HepG2 (cell line): Measurements from ENCODE around the gene ZNF554. TPM values are rescaled to one million over a fixed set of nuclear protein-coding genes. Genes with fewer than 3 reads are reported as not detected.

Experiments
- ATAC-seq: fragments of 200-7000 bp; cut with Tn5 transposase; 3 replicates; pipeline ENCODE4 v1.9.1; 2020; ENCODE audit warnings: mild to moderate bottlenecking, moderate library complexity
- BruUV-seq: library from RNA; stranded (reverse); fragments of 400-500 nt; replicated peaks from 2 replicates; lab custom pipeline; 2021; lab: Mats Ljungman, UMichigan
- CTCF ChIA-PET: fragments of 300-600 bp; formaldehyde crosslinking; extraction: SDS; loops from one replicate; lab custom pipeline; 2021; ENCODE audit warnings: low total read pairs, inconsistent platforms, low intra/inter-chr PET ratio; lab: Yijun Ruan, JAX
- POLR2A ChIA-PET: fragments of 350-600 bp; sonication (Branson Sonifier 250); formaldehyde crosslinking; loops from one replicate; lab custom pipeline; 2020; ENCODE audit warnings: antibody characterized with exemption, inconsistent platforms; lab: Yijun Ruan, JAX
- DNase-seq: peaks from one replicate; pipeline ENCODE4 v3.0.0-alpha.2; 2015; ENCODE audit warnings: low spot score
- FAIRE-seq: peaks from 3 replicates; lab custom pipeline; 2011; peaks lifted over from hg19 to GRCh38; lab: Jason Lieb, UNC
- H2AFZ ChIP-seq: one replicate; pipeline ENCODE4 v1.6.1; 2011; ENCODE audit warnings: low read length, inconsistent platforms
- H3K27ac ChIP-seq: fragments of 300-600 bp; 3 replicates; pipeline ENCODE4 v1.8.0; 2011; ENCODE audit warnings: mixed run types, mild to moderate bottlenecking, mixed read lengths, low read length, inconsistent platforms; ENCODE audit not compliant: insufficient read depth; ENCODE audit errors: extremely low read length
- H3K27me3 ChIP-seq, 2 experiments: fragments of 200-600 bp in 1 of 2; 2 replicates in 1 of 2; 3 replicates in 1 of 2; pipeline versions ENCODE4 v1.6.0 to v1.8.0; 2011; ENCODE audit warnings: low read length in 2 of 2, mild to moderate bottlenecking in 2 of 2, moderate library complexity in 2 of 2, inconsistent platforms in 1 of 2; ENCODE audit not compliant: insufficient read depth in 2 of 2, control insufficient read depth in 1 of 2
- H3K36me3 ChIP-seq, 2 experiments: fragments of 200-600 bp in 1 of 2; replicated peaks in 1 of 2; 2 replicates in 1 of 2; 3 replicates in 1 of 2; pipeline versions ENCODE4 v1.5.1 to v1.8.0; 2011; ENCODE audit warnings: low read length in 2 of 2, inconsistent platforms in 1 of 2; ENCODE audit not compliant: insufficient read depth in 2 of 2, control insufficient read depth in 1 of 2
- H3K4me1 ChIP-seq: 2 replicates; pipeline ENCODE4 v1.5.1; 2012; ENCODE audit warnings: low read length, inconsistent platforms; ENCODE audit not compliant: insufficient read depth
- H3K4me2 ChIP-seq: 2 replicates; pipeline ENCODE4 v1.6.0; 2011; ENCODE audit warnings: low read depth, low read length, inconsistent platforms
- H3K4me3 ChIP-seq, 3 experiments: fragments of 200-600 bp in 1 of 3; sonication (generic), shearing (Covaris generic) in 1 of 3; replicated peaks in 1 of 3; 2 replicates each; pipeline ENCODE4 v1.5.1; 2011 to 2016; ENCODE audit warnings: low read length in 3 of 3, inconsistent platforms in 2 of 3, low read depth in 2 of 3, mild to moderate bottlenecking in 2 of 3, control low read depth in 1 of 3, mixed read lengths in 1 of 3; ENCODE audit not compliant: insufficient read depth in 1 of 3
- H3K79me2 ChIP-seq: one replicate; pipeline ENCODE4 v1.6.1; 2011; ENCODE audit warnings: low read length, inconsistent platforms; ENCODE audit not compliant: insufficient read depth
- H3K9ac ChIP-seq: 2 replicates; pipeline ENCODE4 v1.6.0; 2011; ENCODE audit warnings: mild to moderate bottlenecking, low read depth, low read length, inconsistent platforms; ENCODE audit not compliant: insufficient read depth
- H3K9me3 ChIP-seq: 2 replicates; pipeline ENCODE4 v1.5.1; 2012; ENCODE audit warnings: mild to moderate bottlenecking, low read length
- H4K20me1 ChIP-seq: 2 replicates; pipeline ENCODE4 v1.6.0; 2011; ENCODE audit warnings: inconsistent platforms, mild to moderate bottlenecking, low read length, moderate library complexity; ENCODE audit not compliant: insufficient read depth
- AGO1 ChIP-seq: fragments of 200-400 bp; formaldehyde crosslinking; IDR thresholded peaks from 2 replicates; pipeline ENCODE4 v1.6.1; 2017; ENCODE audit warnings: mild to moderate bottlenecking, low read depth, low read length, moderate library complexity; ENCODE audit not compliant: poor library complexity, severe bottlenecking
- AGO2 ChIP-seq: fragments of 200-400 bp; formaldehyde crosslinking; optimal IDR thresholded peaks from 2 replicates; pipeline ENCODE3; 2017; ENCODE audit warnings: mild to moderate bottlenecking, low read depth, low read length, moderate library complexity
- CHCHD3 ChIP-seq: sonication (generic); formaldehyde crosslinking; IDR thresholded peaks from 2 replicates; pipeline ENCODE4 v1.8.0; 2022; ENCODE audit warnings: mild to moderate bottlenecking, missing genetic modification reagents, moderate library complexity
- CHD4 ChIP-seq: fragments of 200-600 bp; sonication (generic); IDR thresholded peaks from 2 replicates; pipeline ENCODE4 v1.7.0; 2017; ENCODE audit warnings: mild to moderate bottlenecking, low read length, borderline replicate concordance
- KAT8 ChIP-seq: IDR thresholded peaks from 2 replicates; pipeline ENCODE4 v1.6.1; 2016; ENCODE audit warnings: missing genetic modification reagents, missing compliant biosample characterization
- RBM22 ChIP-seq: fragments of 200-400 bp; formaldehyde crosslinking; optimal IDR thresholded peaks from 2 replicates; pipeline ENCODE3; 2017; ENCODE audit warnings: mild to moderate bottlenecking, low read length, moderate library complexity
- SAP130 ChIP-seq: IDR thresholded peaks from 2 replicates; pipeline ENCODE4 v1.6.1; 2016; ENCODE audit warnings: low read depth
- ZNF326 ChIP-seq: sonication (generic); formaldehyde crosslinking; IDR thresholded peaks from 2 replicates; pipeline ENCODE4 v1.4.0; 2020; ENCODE audit warnings: missing genetic modification reagents, borderline replicate concordance
- ZNF839 ChIP-seq: sonication (generic); formaldehyde crosslinking; IDR thresholded peaks from 2 replicates; pipeline ENCODE4 v1.4.0; 2020; ENCODE audit warnings: missing genetic modification reagents, mild to moderate bottlenecking, borderline replicate concordance
- ZSCAN20 ChIP-seq: sonication (generic); formaldehyde crosslinking; IDR thresholded peaks from 2 replicates; pipeline ENCODE4 v1.4.0; 2020; ENCODE audit warnings: missing genetic modification reagents, mild to moderate bottlenecking, borderline replicate concordance
- WGBS: methylation state at CpG from one replicate; pipeline ENCODE4 v1.1.6; 2017; ENCODE audit warnings: low lambda C conversion rate; 5-methylcytosine and 5-hydroxymethylcytosine counted together
- in situ Hi-C: cut with HindIII; loops from 2 replicates; pipeline ENCODE4 v1.10.0; 2017; ENCODE audit warnings: low pct_unique_long_range_greater_than_20kb; ENCODE audit not compliant: extremely low pct_ligation_motif_present
- intact Hi-C: fragments of 100-400 bp; cut with micrococcal nuclease; formaldehyde crosslinking; loops from one replicate; pipeline ENCODE4 v1.10.0; 2022; ENCODE audit not compliant: unreplicated experiment
- polyA plus RNA-seq, 8 experiments: library from polyadenylated mRNA; depleted of rRNA in 3 of 8; stranded (reverse) in 7 of 8; unstranded in 1 of 8; fragments of >200 nt; fragmentation: Illumina TruSeq in 4 of 8; extraction: Trizol in 4 of 8; gene quantifications; 2 replicates each; pipeline versions ENCODE4 v1.2.1 to v1.2.3, GENCODE V29; 2011 to 2016; ENCODE audit warnings: low read depth in 4 of 8, missing spikeins in 1 of 8, mixed read lengths in 1 of 8; ENCODE audit not compliant: insufficient read depth in 1 of 8
- total RNA-seq, 5 experiments: library from RNA; depleted of rRNA; stranded (reverse); fragments of >200 nt; fragmentation: Illumina TruSeq; extraction: Trizol; gene quantifications; 2 replicates each; pipeline ENCODE4 v1.2.3, GENCODE V29; 2016; ENCODE audit warnings: low read depth in 1 of 5
- TF ChIP-seq, protein P1 (sequence below): sonication (generic); formaldehyde crosslinking; IDR thresholded peaks from 2 replicates; pipeline ENCODE4 v1.5.0; 2020; ENCODE audit warnings: mild to moderate bottlenecking, missing genetic modification reagents
- TF ChIP-seq, protein P2 (sequence below): sonication (generic); formaldehyde crosslinking; IDR thresholded peaks from 2 replicates; pipeline ENCODE4 v1.5.0; 2020; ENCODE audit warnings: mild to moderate bottlenecking, missing genetic modification reagents

The ZNF554 gene
- total and polyA plus RNA-seq, 2 of the 13 experiments (the other 11 are each of a cell fraction or from before 2014, with no cell fraction given), result 2.2 to 2.7 TPM

DNA sequence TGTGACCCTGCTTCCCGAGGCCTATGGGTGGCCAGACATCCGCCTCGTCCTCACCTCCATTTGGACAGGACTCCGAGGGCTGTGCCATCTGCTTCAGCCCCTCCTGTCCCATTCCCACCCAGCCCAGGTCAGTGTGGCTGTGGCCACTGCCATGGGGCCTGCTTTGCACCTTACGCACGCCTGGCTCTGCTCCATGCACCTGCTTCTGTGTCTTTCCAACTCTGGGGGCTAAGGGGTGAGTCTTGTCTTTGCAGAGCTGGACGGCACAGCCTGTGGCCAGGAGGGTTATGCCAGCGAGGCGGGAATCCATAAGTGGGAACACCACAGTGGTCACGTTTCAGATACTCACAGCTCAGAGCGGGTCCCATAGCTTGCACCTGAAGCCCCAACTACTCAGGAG is 5.2 kb upstream of the ZNF554 start:
- H3K79me2 ChIP-seq, result no peaks in the 10 kb centered on the region
- no peak overlapping the region for H3K4me3 ChIP-seq
- no peaks in the 10 kb centered on the region for H4K20me1 ChIP-seq
- no TSS peak for BruUV-seq
- DNase-seq (no peak), ATAC-seq (no peak), FAIRE-seq (no peak)
- no peak overlapping the region for H3K4me2 ChIP-seq
- ChIA-PET CTCF (no interaction called here), POLR2A (no interaction called here)
- peaks cover 18% of the 10 kb centered on the region for H3K4me1 ChIP-seq
- no peak overlapping the region for H2AFZ ChIP-seq
- H3K36me3 ChIP-seq, result peaks cover 6 to 17% of the 10 kb centered on the region in 2 experiments; a peak in 4 of 5 replicates
- WGBS, result 99% methylated on average over 11 of the region's 11 CpGs
- no peaks in the 10 kb centered on the region for H3K27me3 ChIP-seq
- no peaks in the 10 kb centered on the region for H3K9me3 ChIP-seq
- no peak overlapping the region for H3K27ac ChIP-seq
- in situ Hi-C loops, result loop anchor here (10.0 kb wide), 1 partner anchor 60 kb away; no protein-coding TSS in a partner anchor
- TF ChIP-seq CHCHD3 (CRISPR knock-in tag), result no peak
- intact Hi-C loops, result no loop called here
- H3K9ac ChIP-seq, result no peak overlapping the region

DNA sequence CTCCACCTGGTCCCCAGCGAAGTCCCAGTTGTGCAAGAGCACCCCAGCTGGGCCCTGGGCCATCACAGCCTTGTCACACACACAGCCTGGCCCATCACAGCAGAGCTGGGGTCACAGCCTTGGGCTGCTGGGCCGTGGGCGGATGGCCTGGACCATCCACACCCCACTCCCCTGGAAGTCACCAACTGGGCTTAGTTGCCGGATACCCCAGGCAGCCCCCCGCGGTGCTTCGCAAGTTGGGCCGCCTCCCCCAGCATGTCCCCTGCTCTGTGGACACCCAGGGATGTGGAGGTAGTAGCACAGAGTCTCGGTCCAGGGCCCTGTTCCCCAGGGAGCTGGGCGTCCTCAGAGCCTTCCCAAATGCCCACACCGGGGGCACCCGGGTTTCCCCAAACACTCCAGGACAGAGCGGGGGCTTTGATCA is 4.5 kb upstream of the ZNF554 start:
- H3K79me2 ChIP-seq, result no peaks in the 10 kb centered on the region
- in situ Hi-C loops, result loop anchor here (10.0 kb wide), 1 partner anchor 60 kb away; no protein-coding TSS in a partner anchor
- no peaks in the 10 kb centered on the region for H4K20me1 ChIP-seq
- no peak overlapping the region for H3K9ac ChIP-seq
- WGBS, result 100% methylated on average over 1 of the region's 13 CpGs
- peaks cover 18% of the 10 kb centered on the region for H3K4me1 ChIP-seq
- H3K4me3 ChIP-seq, result no peak overlapping the region
- no peaks in the 10 kb centered on the region for H3K27me3 ChIP-seq
- FAIRE-seq (no peak), DNase-seq (no peak), ATAC-seq (no peak)
- no peaks in the 10 kb centered on the region for H3K9me3 ChIP-seq
- H3K27ac ChIP-seq, result no peak overlapping the region
- H2AFZ ChIP-seq, result no peak overlapping the region
- peaks cover 5 to 13% of the 10 kb centered on the region in 2 experiments; a peak in 1 of 5 replicates for H3K36me3 ChIP-seq
- ChIA-PET CTCF (no interaction called here), POLR2A (no interaction called here)
- intact Hi-C loops, result no loop called here
- BruUV-seq, result no TSS peak
- no peak overlapping the region for H3K4me2 ChIP-seq
- TF ChIP-seq, protein P1, sequence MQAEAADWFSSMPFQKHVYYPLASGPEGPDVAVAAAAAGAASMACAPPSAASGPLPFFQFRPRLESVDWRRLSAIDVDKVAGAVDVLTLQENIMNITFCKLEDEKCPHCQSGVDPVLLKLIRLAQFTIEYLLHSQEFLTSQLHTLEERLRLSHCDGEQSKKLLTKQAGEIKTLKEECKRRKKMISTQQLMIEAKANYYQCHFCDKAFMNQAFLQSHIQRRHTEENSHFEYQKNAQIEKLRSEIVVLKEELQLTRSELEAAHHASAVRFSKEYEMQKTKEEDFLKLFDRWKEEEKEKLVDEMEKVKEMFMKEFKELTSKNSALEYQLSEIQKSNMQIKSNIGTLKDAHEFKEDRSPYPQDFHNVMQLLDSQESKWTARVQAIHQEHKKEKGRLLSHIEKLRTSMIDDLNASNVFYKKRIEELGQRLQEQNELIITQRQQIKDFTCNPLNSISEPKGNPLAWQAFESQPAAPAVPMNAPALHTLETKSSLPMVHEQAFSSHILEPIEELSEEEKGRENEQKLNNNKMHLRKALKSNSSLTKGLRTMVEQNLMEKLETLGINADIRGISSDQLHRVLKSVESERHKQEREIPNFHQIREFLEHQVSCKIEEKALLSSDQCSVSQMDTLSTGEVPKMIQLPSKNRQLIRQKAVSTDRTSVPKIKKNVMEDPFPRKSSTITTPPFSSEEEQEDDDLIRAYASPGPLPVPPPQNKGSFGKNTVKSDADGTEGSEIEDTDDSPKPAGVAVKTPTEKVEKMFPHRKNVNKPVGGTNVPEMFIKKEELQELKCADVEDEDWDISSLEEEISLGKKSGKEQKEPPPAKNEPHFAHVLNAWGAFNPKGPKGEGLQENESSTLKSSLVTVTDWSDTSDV (CRISPR knock-in tag), result no peak
- TF ChIP-seq CHD4 (no peak), ZSCAN20 (CRISPR knock-in tag) (no peak), ZNF839 (CRISPR knock-in tag) (no peak), KAT8 (CRISPR knock-in tag) (no peak), RBM22 (peak; percentile 27), ZNF326 (no peak), AGO1 (peak; percentile 68), SAP130 (CRISPR knock-in tag) (no peak), AGO2 (peak; percentile 65)
- TF ChIP-seq, protein P2, sequence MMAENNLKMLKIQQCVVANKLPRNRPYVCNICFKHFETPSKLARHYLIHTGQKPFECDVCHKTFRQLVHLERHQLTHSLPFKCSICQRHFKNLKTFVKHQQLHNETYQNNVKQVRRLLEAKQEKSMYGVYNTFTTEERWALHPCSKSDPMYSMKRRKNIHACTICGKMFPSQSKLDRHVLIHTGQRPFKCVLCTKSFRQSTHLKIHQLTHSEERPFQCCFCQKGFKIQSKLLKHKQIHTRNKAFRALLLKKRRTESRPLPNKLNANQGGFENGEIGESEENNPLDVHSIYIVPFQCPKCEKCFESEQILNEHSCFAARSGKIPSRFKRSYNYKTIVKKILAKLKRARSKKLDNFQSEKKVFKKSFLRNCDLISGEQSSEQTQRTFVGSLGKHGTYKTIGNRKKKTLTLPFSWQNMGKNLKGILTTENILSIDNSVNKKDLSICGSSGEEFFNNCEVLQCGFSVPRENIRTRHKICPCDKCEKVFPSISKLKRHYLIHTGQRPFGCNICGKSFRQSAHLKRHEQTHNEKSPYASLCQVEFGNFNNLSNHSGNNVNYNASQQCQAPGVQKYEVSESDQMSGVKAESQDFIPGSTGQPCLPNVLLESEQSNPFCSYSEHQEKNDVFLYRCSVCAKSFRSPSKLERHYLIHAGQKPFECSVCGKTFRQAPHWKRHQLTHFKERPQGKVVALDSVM (CRISPR knock-in tag), result no peak
